ENCODE data around the gene ETS1.
A peak's percentile ranks its signal among the peaks of the same experiment; 100 is the strongest.

Gene ETS1

GRCh38 chr11:128587415-128587814 lies at the start of gene ETS1:
Gene ETS1 (minus strand): TSS chr11:128587558. CDS start chr11:128573130, 14,428 bp downstream.
- Histone ChIP-seq H3K27me3 (ENCODE audit: low read depth) (no peaks in the 10 kb centered on the region), H3K9me3 (no peaks in the 10 kb centered on the region), H3K4me3 (peak within 1 kb of the TSS; percentile 29)

GRCh38 chr11:128634395-128634794 lies 47.0 kb upstream of the ETS1 start:
- DNase-seq (ENCODE audit: low spot score in 2 of 2): no peak
- in situ Hi-C loops (cut with MboI; ENCODE audit: low sequenced_read_pairs): loop anchor here (10.0 kb wide), 1 partner anchor 460 kb away; no protein-coding TSS in a partner anchor
- Histone ChIP-seq H3K27me3 (ENCODE audit: low read depth) (no peaks in the 10 kb centered on the region), H3K4me1 (no peaks in the 10 kb centered on the region), H3K9me3 (no peaks in the 10 kb centered on the region), H3K36me3 (replicated peaks) (no peaks in the 10 kb centered on the region), H3K4me3 (no peak overlapping the region)

More at GRCh38 chr11:128587415-128587814, at the start of gene ETS1:
- in situ Hi-C loops (cut with MboI; ENCODE audit: low sequenced_read_pairs): no loop called here
- Histone ChIP-seq H3K4me1 (peaks cover 18% of the 10 kb centered on the region), H3K36me3 (replicated peaks) (no peaks in the 10 kb centered on the region)
- DNase-seq (ENCODE audit: low spot score in 2 of 2): peak in 1 of 2 experiments; percentile 41

GRCh38 chr11:128633384-128633965 lies 46.1 kb upstream of the ETS1 start:
- no peaks in the 10 kb centered on the region for H3K36me3 ChIP-seq (replicated peaks)
- in situ Hi-C loops (cut with MboI; ENCODE audit: low sequenced_read_pairs): loop anchor here (10.0 kb wide), 1 partner anchor 459 kb away; no protein-coding TSS in a partner anchor
- DNase-seq (ENCODE audit: low spot score in 2 of 2): no peak

GRCh38 chr11:128632141-128632791 lies 44.9 kb upstream of the ETS1 start:
- Histone ChIP-seq H3K9me3 (no peaks in the 10 kb centered on the region), H3K4me3 (no peak overlapping the region), H3K27me3 (ENCODE audit: low read depth) (no peaks in the 10 kb centered on the region), H3K4me1 (no peaks in the 10 kb centered on the region), H3K36me3 (replicated peaks) (no peaks in the 10 kb centered on the region)
- DNase-seq (ENCODE audit: low spot score in 2 of 2): peak; percentile 34 to 53
- in situ Hi-C loops (cut with MboI; ENCODE audit: low sequenced_read_pairs): loop anchor here (10.0 kb wide), 1 partner anchor 457 kb away; no protein-coding TSS in a partner anchor

More at GRCh38 chr11:128633384-128633965, 46.1 kb upstream of the ETS1 start:
- Histone ChIP-seq H3K4me1 (no peaks in the 10 kb centered on the region), H3K9me3 (no peaks in the 10 kb centered on the region), H3K27me3 (ENCODE audit: low read depth) (no peaks in the 10 kb centered on the region), H3K4me3 (no peak overlapping the region)

- peak; percentile 60 to 90 for DNase-seq (ENCODE audit: low spot score in 2 of 2)
- Histone ChIP-seq H3K27me3 (ENCODE audit: low read depth) (no peaks in the 10 kb centered on the region), H3K4me1 (no peaks in the 10 kb centered on the region), H3K36me3 (replicated peaks) (no peaks in the 10 kb centered on the region), H3K9me3 (no peaks in the 10 kb centered on the region), H3K4me3 (no peak overlapping the region)
- in situ Hi-C loops (cut with MboI; ENCODE audit: low sequenced_read_pairs): loop anchor here (10.0 kb wide), 1 partner anchor 456 kb away; no protein-coding TSS in a partner anchor
Observed at GRCh38 chr11:128630367-128631230, 43.2 kb upstream of the ETS1 start.

- H3K27me3 ChIP-seq (ENCODE audit: low read depth): no peaks in the 10 kb centered on the region
- in situ Hi-C loops (cut with MboI; ENCODE audit: low sequenced_read_pairs): loop anchor here (5.0 to 10.0 kb wide), 2 partner anchors 342 to 455 kb away; no protein-coding TSS in a partner anchor
- no peak for DNase-seq (ENCODE audit: low spot score in 2 of 2)
- H3K4me3 ChIP-seq: no peak overlapping the region
- H3K4me1 ChIP-seq: no peaks in the 10 kb centered on the region
- no peaks in the 10 kb centered on the region for H3K36me3 ChIP-seq (replicated peaks)
- no peaks in the 10 kb centered on the region for H3K9me3 ChIP-seq
Observed at GRCh38 chr11:128629516-128630106, 42.3 kb upstream of the ETS1 start.

GRCh38 chr11:128628686-128629085 lies 41.3 kb upstream of the ETS1 start:
- H3K36me3 ChIP-seq (replicated peaks): no peaks in the 10 kb centered on the region
- no peaks in the 10 kb centered on the region for H3K27me3 ChIP-seq (ENCODE audit: low read depth)
- no peaks in the 10 kb centered on the region for H3K9me3 ChIP-seq
- no peaks in the 10 kb centered on the region for H3K4me1 ChIP-seq
- H3K4me3 ChIP-seq: no peak overlapping the region
- DNase-seq (ENCODE audit: low spot score in 2 of 2): no peak
- in situ Hi-C loops (cut with MboI; ENCODE audit: low sequenced_read_pairs): loop anchor here (5.0 kb wide), 1 partner anchor 341 kb away; no protein-coding TSS in a partner anchor

GRCh38 chr11:128628325-128628673 lies 40.9 kb upstream of the ETS1 start:
- H3K9me3 ChIP-seq: no peaks in the 10 kb centered on the region
- no peaks in the 10 kb centered on the region for H3K27me3 ChIP-seq (ENCODE audit: low read depth)
- H3K4me1 ChIP-seq: no peaks in the 10 kb centered on the region
- H3K4me3 ChIP-seq: no peak overlapping the region
- H3K36me3 ChIP-seq (replicated peaks): no peaks in the 10 kb centered on the region
- no peak for DNase-seq (ENCODE audit: low spot score in 2 of 2)
- in situ Hi-C loops (cut with MboI; ENCODE audit: low sequenced_read_pairs): loop anchor here (5.0 kb wide), 1 partner anchor 341 kb away; no protein-coding TSS in a partner anchor

- Histone ChIP-seq H3K4me1 (no peaks in the 10 kb centered on the region), H3K9me3 (no peaks in the 10 kb centered on the region), H3K36me3 (replicated peaks) (no peaks in the 10 kb centered on the region), H3K27me3 (ENCODE audit: low read depth) (no peaks in the 10 kb centered on the region), H3K4me3 (no peak overlapping the region)
- DNase-seq (ENCODE audit: low spot score in 2 of 2): no peak
- in situ Hi-C loops (cut with MboI; ENCODE audit: low sequenced_read_pairs): loop anchor here (5.0 kb wide), 1 partner anchor 340 kb away; no protein-coding TSS in a partner anchor
Observed at GRCh38 chr11:128627666-128628324, 40.4 kb upstream of the ETS1 start.

GRCh38 chr11:128626913-128627665 lies 39.7 kb upstream of the ETS1 start:
- no peak overlapping the region for H3K4me3 ChIP-seq
- no peaks in the 10 kb centered on the region for H3K9me3 ChIP-seq
- DNase-seq (ENCODE audit: low spot score in 2 of 2): no peak
- H3K27me3 ChIP-seq (ENCODE audit: low read depth): no peaks in the 10 kb centered on the region
- H3K36me3 ChIP-seq (replicated peaks): no peaks in the 10 kb centered on the region
- no peaks in the 10 kb centered on the region for H3K4me1 ChIP-seq
- in situ Hi-C loops (cut with MboI; ENCODE audit: low sequenced_read_pairs): loop anchor here (5.0 kb wide), 1 partner anchor 340 kb away; no protein-coding TSS in a partner anchor

GRCh38 chr11:128625746-128626145 lies 38.4 kb upstream of the ETS1 start:
- in situ Hi-C loops (cut with MboI; ENCODE audit: low sequenced_read_pairs): loop anchor here (5.0 kb wide), 1 partner anchor 338 kb away; no protein-coding TSS in a partner anchor
- Histone ChIP-seq H3K36me3 (replicated peaks) (no peaks in the 10 kb centered on the region), H3K4me1 (no peaks in the 10 kb centered on the region), H3K4me3 (no peak overlapping the region), H3K27me3 (ENCODE audit: low read depth) (no peaks in the 10 kb centered on the region), H3K9me3 (no peaks in the 10 kb centered on the region)
- no peak for DNase-seq (ENCODE audit: low spot score in 2 of 2)

- no peaks in the 10 kb centered on the region for H3K9me3 ChIP-seq
- DNase-seq (ENCODE audit: low spot score in 2 of 2): no peak
- no peaks in the 10 kb centered on the region for H3K4me1 ChIP-seq
- in situ Hi-C loops (cut with MboI; ENCODE audit: low sequenced_read_pairs): loop anchor here (5.0 kb wide), 1 partner anchor 338 kb away; no protein-coding TSS in a partner anchor
- H3K4me3 ChIP-seq: no peak overlapping the region
- H3K36me3 ChIP-seq (replicated peaks): no peaks in the 10 kb centered on the region
- no peaks in the 10 kb centered on the region for H3K27me3 ChIP-seq (ENCODE audit: low read depth)
Observed at GRCh38 chr11:128625326-128625725, 38.0 kb upstream of the ETS1 start.

Data from HAP-1 (cell line).